ENCODE measurements around the gene SHQ1. TPM values are rescaled to one million over a fixed set of nuclear protein-coding genes. Genes with fewer than 3 reads are reported as not detected.

Gene SHQ1
- total RNA-seq, 1 experiment from 2014 or later: 32.5 TPM

GRCh38 chr3:72836923-72837322 is 11.3 kb downstream of the SHQ1 start:
- Mint-ChIP-seq H3K27me3 (ENCODE audit: low read depth) (no peaks in the 10 kb centered on the region), H3K4me1 (peaks cover 3 to 4% of the 10 kb centered on the region in 2 experiments; a peak in 2 of 4 replicates), H3K4me3 (no peak overlapping the region), H3K27ac (no peak overlapping the region), H3K36me3 (ENCODE audit: insufficient read depth in 1 of 3, low read depth in 3 of 3) (peaks cover 15 to 47% (median 29%) of the 10 kb centered on the region in 3 experiments; a peak in 6 of 7 replicates), H3K9me3 (peaks cover 2 to 5% of the 10 kb centered on the region in 2 experiments; a peak in 2 of 5 replicates)
- no peak overlapping the region for H3K4ac ChIP-seq (ENCODE audit: low read depth, low read length)
- H3K4me2 ChIP-seq (ENCODE audit: insufficient read depth, insufficient read length, low read length): no peak overlapping the region
- DNase-seq: no peak
- no peaks in the 10 kb centered on the region for H3K9me3 ChIP-seq (ENCODE audit: control insufficient read depth, low read depth, low read length)
- H3K4me1 ChIP-seq (ENCODE audit: insufficient read depth, low read length): no peaks in the 10 kb centered on the region
- H4K5ac ChIP-seq (ENCODE audit: insufficient read length, low read depth, low read length): no peak overlapping the region
- H4K91ac ChIP-seq (ENCODE audit: insufficient read length, low read depth, low read length): no peak overlapping the region
- H3T11ph ChIP-seq (ENCODE audit: low read length): no peak overlapping the region
- no peak overlapping the region for H3K9ac ChIP-seq (ENCODE audit: extremely low read depth, insufficient read length, low read length)
- H3K27me3 ChIP-seq (ENCODE audit: insufficient read depth, low read length): no peaks in the 10 kb centered on the region
- H3K14ac ChIP-seq (ENCODE audit: insufficient read depth, low read length): no peak overlapping the region
- no peak overlapping the region for H3K18ac ChIP-seq (ENCODE audit: insufficient read length, low read depth, low read length)
- no peaks in the 10 kb centered on the region for H3K79me1 ChIP-seq (ENCODE audit: insufficient read depth, low read depth, low read length, poor library complexity, severe bottlenecking)
- no peaks in the 10 kb centered on the region for H4K20me1 ChIP-seq (ENCODE audit: control insufficient read depth, insufficient read depth, insufficient read length)
- no peak overlapping the region for H3K27ac ChIP-seq (ENCODE audit: insufficient read length, low read depth, low read length)
- H2AK5ac ChIP-seq (ENCODE audit: insufficient read length, low read length): no peak overlapping the region
- no peak overlapping the region for H3K23ac ChIP-seq (ENCODE audit: insufficient read length, low read depth, low read length)
- no peak overlapping the region for H2BK120ac ChIP-seq (ENCODE audit: low read depth, low read length, poor library complexity, severe bottlenecking)
- no peak overlapping the region for H4K8ac ChIP-seq (replicated peaks; ENCODE audit: insufficient read length, low read depth, low read length)
- H3K56ac ChIP-seq (ENCODE audit: insufficient read length, low read depth, low read length): no peak overlapping the region
- H2AFZ ChIP-seq (ENCODE audit: low read length): no peak overlapping the region
- H2BK12ac ChIP-seq (ENCODE audit: insufficient read length, low read depth, low read length): no peak overlapping the region
- no peak overlapping the region for H2BK5ac ChIP-seq (ENCODE audit: insufficient read length, low read length)
- no peak for TF ChIP-seq CTCF (conservative IDR thresholded peaks at IDR 0.05)
- H2BK20ac ChIP-seq (ENCODE audit: low read depth, low read length, poor library complexity, severe bottlenecking): no peak overlapping the region
- no peaks in the 10 kb centered on the region for H3K79me2 ChIP-seq (ENCODE audit: insufficient read depth, low read length)
- H2BK15ac ChIP-seq (ENCODE audit: low read depth, low read length): no peak overlapping the region
- no CpG with 5 or more reads among the region's 3 CpGs for WGBS (ENCODE audit: extremely low coverage, insufficient read length, low lambda C conversion rate)
- H3K23me2 ChIP-seq (ENCODE audit: insufficient read length, low read depth, low read length, poor library complexity, severe bottlenecking): no peaks in the 10 kb centered on the region
